Nephron (organoid): Measurements from ENCODE around the gene MRPL19.

Source experiments
- H3K27ac Mint-ChIP-seq, 3 experiments: 2 replicates each; pipeline ENCODE4 v1.8.0; 2020; ENCODE audit warnings: mixed read lengths in 3 of 3, mild to moderate bottlenecking in 2 of 3, moderate library complexity in 1 of 3
- H3K27me3 Mint-ChIP-seq: 2 replicates; pipeline ENCODE4 v1.8.0; 2021; ENCODE audit warnings: low read depth, mild to moderate bottlenecking, moderate library complexity, mixed read lengths
- H3K36me3 Mint-ChIP-seq: 2 replicates; pipeline ENCODE4 v1.8.0; 2020; ENCODE audit warnings: low read depth, mixed read lengths
- H3K4me1 Mint-ChIP-seq: 2 replicates; pipeline ENCODE4 v1.8.0; 2020; ENCODE audit warnings: mixed read lengths
- H3K4me3 Mint-ChIP-seq, 3 experiments: 2 replicates each; pipeline ENCODE4 v1.8.0; 2020; ENCODE audit warnings: mild to moderate bottlenecking in 3 of 3, mixed read lengths in 3 of 3, moderate library complexity in 2 of 3
- H3K9me3 Mint-ChIP-seq: 2 replicates; pipeline ENCODE4 v1.8.0; 2020; ENCODE audit warnings: mixed read lengths
- TF ChIP-seq, protein P1 (sequence below), 3 experiments: fragments of 200-600 bp; sonication (generic); IDR thresholded peaks; one replicate each; pipeline ENCODE4 v1.5.0; 2021; ENCODE audit warnings: antibody characterized with exemption in 3 of 3; ENCODE audit not compliant: unreplicated experiment in 3 of 3

The MRPL19 gene

DNA sequence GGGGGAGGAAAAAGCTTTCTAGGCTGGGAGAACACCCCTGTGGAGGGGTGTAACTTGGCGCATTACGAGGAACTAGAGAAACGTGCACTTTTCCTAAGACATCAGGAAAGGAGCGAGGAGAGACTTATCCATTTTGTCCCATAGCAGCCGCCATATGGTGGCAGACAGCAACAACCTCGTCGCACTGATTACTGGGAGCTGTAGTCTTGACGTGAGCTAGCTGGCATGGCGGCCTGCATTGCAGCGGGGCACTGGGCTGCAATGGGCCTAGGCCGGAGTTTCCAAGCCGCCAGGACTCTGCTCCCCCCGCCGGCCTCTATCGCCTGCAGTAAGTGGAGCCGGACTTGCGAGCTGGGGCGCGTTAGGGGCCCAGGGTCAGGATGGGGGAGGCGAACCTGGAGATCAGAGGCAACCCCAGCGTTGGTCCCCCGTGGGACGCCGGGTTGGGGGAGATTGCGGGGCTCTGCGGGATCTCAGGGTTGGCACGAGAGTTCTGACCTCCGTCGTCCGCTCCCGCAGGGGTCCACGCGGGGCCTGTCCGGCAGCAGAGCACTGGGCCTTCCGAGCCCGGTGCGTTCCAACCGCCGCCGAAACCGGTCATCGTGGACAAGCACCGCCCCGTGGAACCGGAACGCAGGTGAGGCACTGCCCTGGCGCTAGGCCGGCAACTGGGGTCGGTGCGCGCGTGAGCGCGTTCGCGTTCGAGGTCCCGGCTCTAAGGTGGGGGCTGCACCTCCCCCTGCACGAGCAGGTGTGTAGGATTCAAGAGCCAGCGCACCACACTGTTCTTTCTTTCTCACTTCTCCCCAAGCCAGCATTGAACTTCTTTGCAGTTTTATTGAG lies at the start of gene MRPL19:
Gene MRPL19 (plus strand): TSS at position 201 of the 843 bp plus-strand sequence. CDS start 25 bp downstream, at position 226.
- Mint-ChIP-seq H3K4me1 (no peaks in the 10 kb centered on the region), H3K27ac (peak within 1 kb of the TSS; percentile 96 to 97 (median 97)), H3K27me3 (no peaks in the 10 kb centered on the region), H3K4me3 (peak within 1 kb of the TSS; percentile 97), H3K9me3 (no peaks in the 10 kb centered on the region), H3K36me3 (peaks cover 37% of the 10 kb centered on the region)
- TF ChIP-seq, protein P1, sequence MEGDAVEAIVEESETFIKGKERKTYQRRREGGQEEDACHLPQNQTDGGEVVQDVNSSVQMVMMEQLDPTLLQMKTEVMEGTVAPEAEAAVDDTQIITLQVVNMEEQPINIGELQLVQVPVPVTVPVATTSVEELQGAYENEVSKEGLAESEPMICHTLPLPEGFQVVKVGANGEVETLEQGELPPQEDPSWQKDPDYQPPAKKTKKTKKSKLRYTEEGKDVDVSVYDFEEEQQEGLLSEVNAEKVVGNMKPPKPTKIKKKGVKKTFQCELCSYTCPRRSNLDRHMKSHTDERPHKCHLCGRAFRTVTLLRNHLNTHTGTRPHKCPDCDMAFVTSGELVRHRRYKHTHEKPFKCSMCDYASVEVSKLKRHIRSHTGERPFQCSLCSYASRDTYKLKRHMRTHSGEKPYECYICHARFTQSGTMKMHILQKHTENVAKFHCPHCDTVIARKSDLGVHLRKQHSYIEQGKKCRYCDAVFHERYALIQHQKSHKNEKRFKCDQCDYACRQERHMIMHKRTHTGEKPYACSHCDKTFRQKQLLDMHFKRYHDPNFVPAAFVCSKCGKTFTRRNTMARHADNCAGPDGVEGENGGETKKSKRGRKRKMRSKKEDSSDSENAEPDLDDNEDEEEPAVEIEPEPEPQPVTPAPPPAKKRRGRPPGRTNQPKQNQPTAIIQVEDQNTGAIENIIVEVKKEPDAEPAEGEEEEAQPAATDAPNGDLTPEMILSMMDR (IDR thresholded peaks at IDR 0.05; ENCODE audit: unreplicated experiment in 3 of 3): no peak

DNA sequence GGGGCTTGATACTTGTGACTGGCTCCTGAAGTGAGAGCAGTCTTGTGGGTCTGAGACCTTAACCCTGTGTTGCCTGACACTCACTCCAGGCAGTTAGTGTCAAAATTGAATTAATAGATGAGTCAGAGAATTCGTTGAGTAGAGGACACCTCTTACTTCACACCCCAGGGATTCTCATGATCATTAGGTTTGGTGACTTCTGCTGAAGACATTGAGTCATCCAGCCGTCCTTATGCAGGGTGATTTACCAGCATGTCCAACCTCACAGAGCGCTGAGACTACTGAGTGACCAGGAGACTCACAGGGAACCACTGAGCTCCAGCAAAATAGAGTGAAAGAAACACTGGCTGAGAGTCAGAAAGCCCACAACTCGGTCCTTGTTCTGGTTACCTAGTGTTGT lies 49.8 kb upstream of the MRPL19 start:
- no peaks in the 10 kb centered on the region for H3K36me3 Mint-ChIP-seq
- H3K4me1 Mint-ChIP-seq: peaks cover 27% of the 10 kb centered on the region
- H3K4me3 Mint-ChIP-seq: no peak overlapping the region
- H3K27me3 Mint-ChIP-seq: no peaks in the 10 kb centered on the region
- peak overlapping the region; percentile 92 to 94 (median 93) for H3K27ac Mint-ChIP-seq
- no peaks in the 10 kb centered on the region for H3K9me3 Mint-ChIP-seq
- TF ChIP-seq, protein P1 (IDR thresholded peaks at IDR 0.05; ENCODE audit: unreplicated experiment in 3 of 3): no peak

DNA sequence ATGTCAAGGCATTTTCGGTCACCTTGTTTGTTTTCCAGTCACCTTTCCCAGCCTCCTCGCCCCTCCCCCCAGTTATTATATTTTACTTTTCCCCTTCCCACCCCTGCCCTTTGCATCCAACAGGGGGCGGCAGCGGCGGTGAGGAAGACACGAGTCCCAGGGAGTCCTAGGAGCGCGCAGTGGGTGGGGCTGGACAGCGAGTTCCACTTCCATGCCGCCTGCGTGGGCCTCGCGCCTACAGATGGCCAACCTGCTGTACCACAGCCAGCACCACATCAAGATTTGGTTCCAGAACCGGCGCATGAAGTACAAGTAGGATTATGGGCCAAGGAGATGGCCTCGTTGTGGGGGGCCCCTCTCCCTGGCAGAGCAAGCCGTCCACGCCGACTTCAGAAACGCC lies 48.6 kb upstream of the MRPL19 start:
- H3K36me3 Mint-ChIP-seq: no peaks in the 10 kb centered on the region
- no peak overlapping the region for H3K4me3 Mint-ChIP-seq
- TF ChIP-seq, protein P1 (IDR thresholded peaks at IDR 0.05; ENCODE audit: unreplicated experiment in 3 of 3): no peak
- H3K9me3 Mint-ChIP-seq: no peaks in the 10 kb centered on the region
- no peak overlapping the region for H3K27ac Mint-ChIP-seq
- H3K27me3 Mint-ChIP-seq: no peaks in the 10 kb centered on the region
- peaks cover 23% of the 10 kb centered on the region for H3K4me1 Mint-ChIP-seq

DNA sequence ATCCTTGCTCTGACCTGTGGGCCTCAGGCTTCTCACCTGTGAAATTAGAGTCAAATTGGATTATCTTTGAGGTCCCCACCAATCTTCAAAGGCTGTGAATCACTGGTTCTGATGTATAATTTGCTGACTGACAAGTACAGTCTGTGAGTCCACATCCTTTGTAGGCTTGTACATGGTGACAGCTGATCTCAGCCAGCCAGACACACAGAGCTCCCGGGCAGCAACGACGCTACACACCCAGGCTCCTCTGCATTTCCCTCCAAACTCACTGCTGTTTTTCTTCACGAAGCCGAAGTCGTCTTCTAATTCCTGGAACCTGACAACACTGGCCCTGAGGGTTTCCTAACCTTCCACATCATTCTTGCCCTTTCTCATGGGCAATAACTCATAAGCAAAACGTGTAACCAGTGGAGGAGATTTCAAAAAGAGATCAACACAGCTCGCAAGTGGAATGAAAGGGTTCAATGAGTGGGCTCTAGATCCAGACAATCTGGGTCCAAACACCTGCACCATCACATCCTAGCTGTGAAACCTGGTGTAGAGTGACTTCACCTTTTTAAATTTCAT lies 47.9 kb upstream of the MRPL19 start:
- Mint-ChIP-seq H3K36me3 (no peaks in the 10 kb centered on the region), H3K9me3 (no peaks in the 10 kb centered on the region), H3K27me3 (no peaks in the 10 kb centered on the region), H3K4me3 (no peak overlapping the region), H3K4me1 (peaks cover 23% of the 10 kb centered on the region), H3K27ac (peak overlapping the region in 2 of 3 experiments; percentile 47 to 56)
- TF ChIP-seq, protein P1 (IDR thresholded peaks at IDR 0.05; ENCODE audit: unreplicated experiment in 3 of 3): no peak

DNA sequence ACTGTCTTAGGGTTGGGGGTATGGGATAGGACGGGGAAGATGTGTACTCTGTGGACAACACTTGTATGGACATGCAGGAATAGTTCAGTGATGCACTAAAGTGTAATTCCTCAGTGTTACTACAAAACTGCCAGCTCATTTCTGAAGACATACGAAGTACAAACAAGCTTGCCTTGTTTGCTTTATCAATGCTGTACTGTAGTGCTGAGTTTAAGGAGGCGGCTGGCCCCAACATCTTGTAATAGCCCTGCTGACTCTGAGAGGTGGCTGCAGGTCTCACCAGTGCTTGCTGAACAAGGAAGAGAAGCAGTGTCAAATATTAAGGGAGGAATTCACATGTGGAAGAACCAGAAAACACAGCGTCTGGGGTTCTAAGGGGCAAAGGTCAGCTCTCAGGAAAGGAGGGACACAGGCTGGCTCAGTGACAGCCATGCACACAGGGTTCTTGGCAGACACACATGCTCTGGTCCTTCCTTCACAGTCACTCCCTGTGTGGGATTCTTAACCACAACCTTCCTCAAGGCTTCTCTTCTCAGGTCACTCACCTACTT lies 46.0 kb upstream of the MRPL19 start:
- Mint-ChIP-seq H3K9me3 (no peaks in the 10 kb centered on the region), H3K4me3 (no peak overlapping the region), H3K4me1 (peaks cover 12% of the 10 kb centered on the region), H3K36me3 (no peaks in the 10 kb centered on the region), H3K27ac (peak overlapping the region in 2 of 3 experiments; percentile 22 to 40), H3K27me3 (no peaks in the 10 kb centered on the region)
- TF ChIP-seq, protein P1 (IDR thresholded peaks at IDR 0.05; ENCODE audit: unreplicated experiment in 3 of 3): no peak
